Measurements from ENCODE around the gene KCNJ8.
"Not testable (repeated sequence)": the region's sequence is repeated elsewhere in the genome, so short reads cannot be mapped to it uniquely, and the experiment has no call there.

Gene KCNJ8

GRCh38 chr12:21774358-21775132 is at the start of gene KCNJ8:
TSS of gene KCNJ8 (minus strand) at chr12:21774706. CDS start at chr12:21773616, 1,090 bp downstream.
- DNase-seq = no peak

GRCh38 chr12:21823581-21823980 is 49.1 kb upstream of the KCNJ8 start:
- no peak for DNase-seq

GRCh38 chr12:21819678-21820077 is 45.2 kb upstream of the KCNJ8 start:
- no peak for DNase-seq

- no peak for DNase-seq
These were observed 44.7 kb upstream of the KCNJ8 start for GRCh38 chr12:21819236-21819635.

- no peak for DNase-seq
These were observed 44.1 kb upstream of the KCNJ8 start for GRCh38 chr12:21818627-21819026.

- no peak for DNase-seq
These were observed 41.0 kb upstream of the KCNJ8 start for GRCh38 chr12:21815306-21816062.

- no peak for DNase-seq
These were observed 40.3 kb upstream of the KCNJ8 start for GRCh38 chr12:21814814-21815213.

- no peak for DNase-seq
These were observed 39.8 kb upstream of the KCNJ8 start for GRCh38 chr12:21814327-21814726.

- DNase-seq = no peak
These were observed 39.2 kb upstream of the KCNJ8 start for GRCh38 chr12:21813751-21814150.

GRCh38 chr12:21813125-21813524 is 38.6 kb upstream of the KCNJ8 start:
- DNase-seq = no peak

GRCh38 chr12:21812340-21812739 is 37.8 kb upstream of the KCNJ8 start:
- not testable (repeated sequence) for DNase-seq

GRCh38 chr12:21809100-21809499 is 34.6 kb upstream of the KCNJ8 start:
- DNase-seq = no peak

GRCh38 chr12:21806255-21806654 is 31.7 kb upstream of the KCNJ8 start:
- DNase-seq = no peak

GRCh38 chr12:21801522-21802288 is 27.2 kb upstream of the KCNJ8 start:
- DNase-seq = no peak

- no peak for DNase-seq
These were observed 25.5 kb upstream of the KCNJ8 start for GRCh38 chr12:21800011-21800410.

GRCh38 chr12:21797539-21797938 is 23.0 kb upstream of the KCNJ8 start:
- no peak for DNase-seq

- no peak for DNase-seq
These were observed 21.3 kb upstream of the KCNJ8 start for GRCh38 chr12:21795648-21796328.

GRCh38 chr12:21794807-21795595 is 20.5 kb upstream of the KCNJ8 start:
- DNase-seq = not testable (repeated sequence)

GRCh38 chr12:21789687-21790086 is 15.2 kb upstream of the KCNJ8 start:
- not testable (repeated sequence) for DNase-seq

GRCh38 chr12:21788089-21788983 is 13.8 kb upstream of the KCNJ8 start:
- DNase-seq = no peak

- no peak for DNase-seq
These were observed 11.6 kb upstream of the KCNJ8 start for GRCh38 chr12:21786041-21786531.
